Upper lobe of right lung (tissue), 1 donor: ENCODE results near the gene DISP3. TPM values are rescaled to one million over a fixed set of nuclear protein-coding genes. Genes with fewer than 3 reads are reported as not detected.
A peak's percentile ranks its signal among the peaks of the same experiment; 100 is the strongest.

Experiments
- ATAC-seq: fragments of 200-7000 bp; cut with Tn5 transposase; one replicate; pipeline ENCODE4 v1.9.1; 2020; ENCODE audit warnings: mild to moderate bottlenecking, moderate library complexity
- DNase-seq: peaks from one replicate; pipeline ENCODE4 v3.0.0-alpha.2; 2020
- H3K27ac ChIP-seq: fragments of 200-600 bp; one replicate; pipeline ENCODE4 v1.8.0; 2022
- H3K27me3 ChIP-seq: fragments of 200-600 bp; one replicate; pipeline ENCODE4 v1.8.0; 2022; ENCODE audit warnings: mild to moderate bottlenecking
- H3K36me3 ChIP-seq: fragments of 200-600 bp; one replicate; pipeline ENCODE4 v1.8.0; 2022
- H3K4me1 ChIP-seq: fragments of 200-600 bp; one replicate; pipeline ENCODE4 v1.8.0; 2022
- H3K4me3 ChIP-seq: fragments of 200-600 bp; one replicate; pipeline ENCODE4 v1.8.0; 2022; ENCODE audit warnings: mild to moderate bottlenecking
- H3K9me3 ChIP-seq: fragments of 200-600 bp; one replicate; pipeline ENCODE4 v1.8.0; 2022
- intact Hi-C: fragments of 100-400 bp; cut with DNase I; formaldehyde crosslinking; loops from one replicate; pipeline ENCODE4 v1.11.0; 2022
- total RNA-seq: library from RNA; stranded (reverse); fragmentation: NEBNext Ultra II Directional; extraction: Animal tissue kit (Norgen Biotek cat#: 25700); gene quantifications from one replicate; pipeline ENCODE4 v1.2.1, GENCODE V29; 2021
- TF ChIP-seq, protein P1 (sequence below): fragments of 200-600 bp; IDR thresholded peaks from one replicate; pipeline ENCODE4 v1.8.0; 2022; ENCODE audit warnings: antibody characterized with exemption
- donor health status: DM: no; HTN: yes; CAD: no; lungs with severe emphysema.

Gene DISP3
- total RNA-seq, 1 donor from 2014 or later = not detected

DNA sequence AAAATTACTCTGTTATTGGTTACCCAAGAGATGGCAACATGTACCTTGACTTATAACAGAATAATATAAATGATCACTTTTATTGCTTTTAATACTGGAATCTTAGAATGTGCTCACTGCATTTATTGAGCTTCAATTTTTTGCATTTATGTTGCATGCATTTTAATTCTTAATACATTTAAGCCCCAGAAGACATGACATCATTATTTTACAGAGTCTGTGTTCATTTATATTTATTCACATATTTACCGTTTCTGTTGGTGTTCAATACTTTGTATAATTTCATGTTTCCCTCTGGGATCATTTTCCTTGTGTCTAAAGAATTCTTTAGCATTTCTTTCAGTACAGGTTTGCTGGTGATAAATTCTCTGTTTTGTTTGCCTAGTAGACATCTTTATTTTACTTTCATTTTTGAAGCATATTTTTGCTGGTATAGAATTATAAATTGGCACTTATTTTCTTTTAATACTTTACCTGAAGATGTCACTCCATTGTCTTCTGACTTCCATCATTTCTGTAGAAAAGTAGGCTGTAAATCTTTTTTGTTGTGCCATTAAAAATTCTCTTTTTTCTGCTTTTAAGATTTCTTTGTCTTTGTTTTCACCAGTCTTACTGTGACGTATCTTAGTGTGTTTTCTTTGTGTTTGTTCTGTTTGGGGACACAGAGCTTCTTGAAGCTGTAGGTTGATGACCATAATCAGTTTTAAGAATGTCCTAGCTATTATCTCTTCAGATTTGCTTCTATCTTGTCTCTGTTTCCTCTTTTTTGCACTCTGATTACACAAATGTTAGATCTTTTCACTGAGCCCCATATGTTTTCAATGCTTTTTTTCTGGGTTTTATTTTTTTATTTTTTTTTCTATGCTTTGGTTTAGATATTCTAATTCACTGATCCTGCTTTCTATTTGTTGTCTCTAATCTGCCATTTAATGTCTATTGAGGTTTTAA, 26.9 kb downstream of the DISP3 start:
- Histone ChIP-seq H3K4me3 (no peak overlapping the region), H3K36me3 (no peaks in the 10 kb centered on the region), H3K4me1 (no peaks in the 10 kb centered on the region), H3K27ac (no peak overlapping the region), H3K27me3 (peaks cover 14% of the 10 kb centered on the region), H3K9me3 (peaks cover 20% of the 10 kb centered on the region)
- intact Hi-C loops = no loop called here
- ATAC-seq = no peak
- TF ChIP-seq, protein P1, sequence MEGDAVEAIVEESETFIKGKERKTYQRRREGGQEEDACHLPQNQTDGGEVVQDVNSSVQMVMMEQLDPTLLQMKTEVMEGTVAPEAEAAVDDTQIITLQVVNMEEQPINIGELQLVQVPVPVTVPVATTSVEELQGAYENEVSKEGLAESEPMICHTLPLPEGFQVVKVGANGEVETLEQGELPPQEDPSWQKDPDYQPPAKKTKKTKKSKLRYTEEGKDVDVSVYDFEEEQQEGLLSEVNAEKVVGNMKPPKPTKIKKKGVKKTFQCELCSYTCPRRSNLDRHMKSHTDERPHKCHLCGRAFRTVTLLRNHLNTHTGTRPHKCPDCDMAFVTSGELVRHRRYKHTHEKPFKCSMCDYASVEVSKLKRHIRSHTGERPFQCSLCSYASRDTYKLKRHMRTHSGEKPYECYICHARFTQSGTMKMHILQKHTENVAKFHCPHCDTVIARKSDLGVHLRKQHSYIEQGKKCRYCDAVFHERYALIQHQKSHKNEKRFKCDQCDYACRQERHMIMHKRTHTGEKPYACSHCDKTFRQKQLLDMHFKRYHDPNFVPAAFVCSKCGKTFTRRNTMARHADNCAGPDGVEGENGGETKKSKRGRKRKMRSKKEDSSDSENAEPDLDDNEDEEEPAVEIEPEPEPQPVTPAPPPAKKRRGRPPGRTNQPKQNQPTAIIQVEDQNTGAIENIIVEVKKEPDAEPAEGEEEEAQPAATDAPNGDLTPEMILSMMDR = no peak
- DNase-seq = no peak

DNA sequence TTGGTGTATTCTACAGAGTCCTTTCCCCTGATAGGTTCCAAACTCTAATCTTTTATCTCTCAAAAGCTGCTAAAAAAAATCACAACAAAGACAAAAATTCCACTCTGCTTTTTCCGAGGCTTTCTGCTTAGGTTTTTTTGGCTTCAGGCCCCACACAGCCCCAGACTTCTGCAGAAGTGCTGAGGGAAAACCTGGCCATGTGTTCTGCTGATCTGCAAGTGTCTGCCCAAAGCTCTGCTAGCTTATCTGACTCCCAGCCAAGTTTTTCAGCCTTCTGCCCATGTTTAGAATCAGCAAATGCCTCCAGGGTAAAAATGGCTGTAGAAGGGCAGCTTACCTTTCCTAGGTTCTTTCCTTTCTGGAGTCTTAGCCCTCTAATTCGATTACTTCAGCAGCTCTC, 28.4 kb downstream of the DISP3 start:
- no peak overlapping the region for H3K27ac ChIP-seq
- no peaks in the 10 kb centered on the region for H3K36me3 ChIP-seq
- TF ChIP-seq, protein P1 = no peak
- H3K4me1 ChIP-seq = no peaks in the 10 kb centered on the region
- peaks cover 20% of the 10 kb centered on the region for H3K9me3 ChIP-seq
- no peak for ATAC-seq
- H3K27me3 ChIP-seq = no peaks in the 10 kb centered on the region
- no peak for DNase-seq
- no peak overlapping the region for H3K4me3 ChIP-seq
- intact Hi-C loops = no loop called here

DNA sequence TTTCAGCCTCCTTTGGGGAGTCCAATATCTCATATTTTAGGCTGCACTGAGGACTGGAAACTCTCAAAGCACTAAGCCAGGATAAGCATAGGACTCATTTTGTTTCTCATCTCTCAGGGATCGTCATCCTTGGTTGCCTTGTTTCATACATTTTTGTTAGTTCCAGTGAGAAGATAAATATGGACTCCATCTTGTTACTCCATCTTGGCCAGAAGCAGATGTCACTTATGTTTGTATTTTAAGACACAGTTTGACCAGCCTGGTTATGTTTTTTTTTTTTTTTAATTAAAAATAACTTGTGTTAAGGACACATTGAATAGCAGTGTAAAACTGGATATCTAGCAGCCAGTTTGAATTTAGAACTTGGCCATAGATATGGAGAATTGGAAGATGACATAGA, 34.7 kb downstream of the DISP3 start:
- Histone ChIP-seq H3K27ac (no peak overlapping the region), H3K27me3 (no peaks in the 10 kb centered on the region), H3K4me1 (no peaks in the 10 kb centered on the region), H3K36me3 (no peaks in the 10 kb centered on the region), H3K4me3 (no peak overlapping the region), H3K9me3 (no peaks in the 10 kb centered on the region)
- intact Hi-C loops = no loop called here
- DNase-seq = no peak
- TF ChIP-seq, protein P1 = no peak
- ATAC-seq = no peak

DNA sequence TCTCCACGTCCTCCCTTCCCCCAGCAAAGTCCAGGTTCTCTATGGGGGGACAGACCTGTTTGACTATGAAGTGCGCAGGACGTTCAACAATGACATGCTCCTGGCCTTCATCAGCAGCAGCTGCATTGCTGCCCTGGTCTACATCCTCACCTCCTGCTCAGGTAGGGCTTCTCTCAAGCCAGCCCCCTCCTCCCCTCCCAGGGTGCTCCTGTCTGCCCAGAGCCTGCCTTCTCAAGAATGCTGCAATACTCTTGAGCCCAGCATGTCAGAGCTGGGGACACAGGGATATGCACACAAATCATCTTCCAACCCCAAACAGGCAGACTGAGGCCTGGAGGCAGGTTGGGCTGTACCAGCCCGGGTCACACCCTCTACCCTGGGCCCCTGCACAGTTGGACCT, 35.4 kb downstream of the DISP3 start:
- Histone ChIP-seq H3K4me1 (no peaks in the 10 kb centered on the region), H3K36me3 (no peaks in the 10 kb centered on the region), H3K4me3 (no peak overlapping the region), H3K27me3 (no peaks in the 10 kb centered on the region), H3K27ac (no peak overlapping the region), H3K9me3 (no peaks in the 10 kb centered on the region)
- intact Hi-C loops = no loop called here
- ATAC-seq (no peak), DNase-seq (peak; percentile 34)
- TF ChIP-seq, protein P1 = no peak

DNA sequence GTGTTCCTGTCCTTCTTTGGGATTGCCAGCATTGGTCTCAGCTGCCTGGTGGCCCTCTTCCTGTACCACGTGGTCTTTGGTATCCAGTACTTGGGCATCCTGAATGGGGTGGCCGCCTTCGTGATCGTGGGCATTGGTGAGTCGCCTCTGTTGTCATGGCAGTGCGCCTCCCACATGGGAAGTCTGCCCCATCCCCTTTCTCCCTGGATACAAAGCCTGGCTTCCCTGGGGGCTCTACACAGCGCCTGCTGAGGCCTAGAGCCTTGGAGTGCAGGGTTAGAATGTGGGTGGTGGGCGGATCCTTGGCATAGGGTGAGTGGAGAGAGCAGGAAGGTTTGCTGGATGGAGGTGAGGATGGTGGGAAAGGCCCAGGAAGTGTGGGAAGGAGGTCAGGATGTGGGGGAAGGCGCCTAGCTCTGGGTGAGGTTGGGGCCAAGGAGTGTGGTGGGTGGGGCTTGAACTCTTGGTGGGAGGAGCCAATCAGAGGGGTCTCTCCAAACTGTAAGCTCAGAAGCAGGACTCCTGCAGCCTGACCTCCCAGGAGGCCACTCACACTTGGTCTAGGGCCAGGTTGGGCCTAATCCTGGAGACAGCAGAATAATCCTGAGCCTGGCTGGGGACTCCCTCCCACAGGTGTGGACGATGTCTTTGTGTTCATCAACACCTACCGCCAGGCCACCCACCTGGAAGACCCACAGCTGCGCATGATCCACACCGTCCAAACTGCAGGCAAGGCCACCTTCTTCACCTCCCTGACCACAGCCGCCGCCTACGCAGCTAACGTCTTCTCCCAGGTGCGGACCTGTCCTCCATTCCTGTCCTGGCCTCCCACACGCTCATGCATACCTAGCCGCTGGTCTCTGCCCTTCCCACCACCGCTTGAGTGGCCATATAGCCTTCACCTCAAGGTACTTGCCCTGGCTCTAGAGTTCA, 36.7 kb downstream of the DISP3 start:
- Histone ChIP-seq H3K4me3 (no peak overlapping the region), H3K27me3 (no peaks in the 10 kb centered on the region), H3K27ac (no peak overlapping the region), H3K9me3 (no peaks in the 10 kb centered on the region), H3K36me3 (no peaks in the 10 kb centered on the region), H3K4me1 (no peaks in the 10 kb centered on the region)
- TF ChIP-seq, protein P1 = no peak
- ATAC-seq (no peak), DNase-seq (peak; percentile 57)
- intact Hi-C loops = no loop called here
